Ishikawa (cell line): ENCODE results near the gene CTF1.
A peak's percentile ranks its signal among the peaks of the same experiment; 100 is the strongest.

Experiments
- CEBPB ChIP-seq: IDR thresholded peaks from 2 replicates; pipeline ENCODE4 v1.6.1; 2012
- EP300 ChIP-seq: IDR thresholded peaks from 2 replicates; pipeline ENCODE4 v1.6.1; 2012; ENCODE audit warnings: borderline replicate concordance
- FOXM1 ChIP-seq: IDR thresholded peaks from 2 replicates; pipeline ENCODE4 v1.6.1; 2012; ENCODE audit warnings: low read depth, borderline replicate concordance
- TCF12 ChIP-seq: IDR thresholded peaks from 2 replicates; pipeline ENCODE4 v1.6.1; 2012; ENCODE audit warnings: low read depth
- USF1 ChIP-seq: IDR thresholded peaks from 2 replicates; pipeline ENCODE4 v1.6.1; 2012
- ZBTB7A ChIP-seq: IDR thresholded peaks from 2 replicates; pipeline ENCODE4 v1.6.1; 2012; ENCODE audit warnings: low read depth
- TF ChIP-seq, protein P1 (sequence below): IDR thresholded peaks from 2 replicates; pipeline ENCODE4 v1.6.1; 2012; ENCODE audit warnings: low read depth, mild to moderate bottlenecking
- TF ChIP-seq, protein P2 (sequence below): IDR thresholded peaks from 2 replicates; pipeline ENCODE4 v1.6.1; 2012

DNA sequence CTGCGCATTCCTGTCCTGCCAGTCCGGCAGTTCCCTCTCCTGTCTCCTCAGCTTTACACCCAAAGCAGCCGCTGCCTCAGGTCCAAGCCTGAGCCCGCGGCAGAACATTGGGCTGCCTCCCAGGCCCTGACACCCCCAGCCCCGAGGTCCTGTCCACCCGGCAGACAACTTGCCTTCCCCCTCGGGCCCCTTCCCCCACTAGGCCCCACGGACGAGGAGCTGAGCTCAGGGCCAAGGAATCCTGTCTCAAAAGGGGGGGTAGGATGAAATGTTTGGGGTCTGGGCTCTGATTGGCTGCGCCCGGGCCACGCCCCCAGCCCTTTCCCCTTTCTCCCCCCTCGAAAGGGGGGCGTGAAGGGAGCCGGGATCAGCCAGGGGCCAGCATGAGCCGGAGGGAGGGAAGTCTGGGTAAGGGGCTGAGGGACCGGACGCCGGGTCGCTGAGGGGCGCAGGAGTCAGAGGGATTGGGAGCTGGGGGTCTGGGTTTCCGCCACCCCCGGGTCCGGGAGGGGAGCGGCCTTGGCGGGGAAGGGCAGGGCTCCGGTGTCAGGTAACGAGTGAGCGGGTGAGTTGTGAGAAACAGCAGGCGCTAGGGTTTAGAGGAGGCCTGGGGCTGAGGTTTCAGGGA is at the start of gene CTF1:
- peak; percentile 98 for TF ChIP-seq ZBTB7A
- TF ChIP-seq, protein P1, sequence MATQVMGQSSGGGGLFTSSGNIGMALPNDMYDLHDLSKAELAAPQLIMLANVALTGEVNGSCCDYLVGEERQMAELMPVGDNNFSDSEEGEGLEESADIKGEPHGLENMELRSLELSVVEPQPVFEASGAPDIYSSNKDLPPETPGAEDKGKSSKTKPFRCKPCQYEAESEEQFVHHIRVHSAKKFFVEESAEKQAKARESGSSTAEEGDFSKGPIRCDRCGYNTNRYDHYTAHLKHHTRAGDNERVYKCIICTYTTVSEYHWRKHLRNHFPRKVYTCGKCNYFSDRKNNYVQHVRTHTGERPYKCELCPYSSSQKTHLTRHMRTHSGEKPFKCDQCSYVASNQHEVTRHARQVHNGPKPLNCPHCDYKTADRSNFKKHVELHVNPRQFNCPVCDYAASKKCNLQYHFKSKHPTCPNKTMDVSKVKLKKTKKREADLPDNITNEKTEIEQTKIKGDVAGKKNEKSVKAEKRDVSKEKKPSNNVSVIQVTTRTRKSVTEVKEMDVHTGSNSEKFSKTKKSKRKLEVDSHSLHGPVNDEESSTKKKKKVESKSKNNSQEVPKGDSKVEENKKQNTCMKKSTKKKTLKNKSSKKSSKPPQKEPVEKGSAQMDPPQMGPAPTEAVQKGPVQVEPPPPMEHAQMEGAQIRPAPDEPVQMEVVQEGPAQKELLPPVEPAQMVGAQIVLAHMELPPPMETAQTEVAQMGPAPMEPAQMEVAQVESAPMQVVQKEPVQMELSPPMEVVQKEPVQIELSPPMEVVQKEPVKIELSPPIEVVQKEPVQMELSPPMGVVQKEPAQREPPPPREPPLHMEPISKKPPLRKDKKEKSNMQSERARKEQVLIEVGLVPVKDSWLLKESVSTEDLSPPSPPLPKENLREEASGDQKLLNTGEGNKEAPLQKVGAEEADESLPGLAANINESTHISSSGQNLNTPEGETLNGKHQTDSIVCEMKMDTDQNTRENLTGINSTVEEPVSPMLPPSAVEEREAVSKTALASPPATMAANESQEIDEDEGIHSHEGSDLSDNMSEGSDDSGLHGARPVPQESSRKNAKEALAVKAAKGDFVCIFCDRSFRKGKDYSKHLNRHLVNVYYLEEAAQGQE, result no peak
- 0 out of 2 replicates have a peak, but pooled peaks have one; percentile 2 for TF ChIP-seq USF1
- no peak; the same call in 1 of the 2 replicates for TF ChIP-seq EP300
- no peak for TF ChIP-seq CEBPB
- TF ChIP-seq, protein P2, sequence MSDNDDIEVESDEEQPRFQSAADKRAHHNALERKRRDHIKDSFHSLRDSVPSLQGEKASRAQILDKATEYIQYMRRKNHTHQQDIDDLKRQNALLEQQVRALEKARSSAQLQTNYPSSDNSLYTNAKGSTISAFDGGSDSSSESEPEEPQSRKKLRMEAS, result peak; percentile 35
- TF ChIP-seq FOXM1, result peak; percentile 30; the same call in 1 of the 2 replicates
- 0 out of 2 replicates have a peak, but pooled peaks have one; percentile 67 for TF ChIP-seq TCF12
